Mononuclear cell (primary cell): ENCODE results near the gene MTA2. TPM values are rescaled to one million over a fixed set of nuclear protein-coding genes. Genes with fewer than 3 reads are reported as not detected.
A peak's percentile ranks its signal among the peaks of the same experiment; 100 is the strongest.
"Not testable (repeated sequence)": the region's sequence is repeated elsewhere in the genome, so short reads cannot be mapped to it uniquely, and the experiment has no call there.

Experiments used
- H3K27me3 ChIP-seq: 2 replicates; pipeline ENCODE4 v1.6.0; 2011; ENCODE audit warnings: low read length, control low read depth; ENCODE audit not compliant: insufficient read depth
- H3K4me1 ChIP-seq: 2 replicates; pipeline ENCODE4 v1.5.1; 2011; ENCODE audit warnings: mild to moderate bottlenecking, low read length, control low read depth; ENCODE audit not compliant: insufficient read depth
- H3K4me3 ChIP-seq: 2 replicates; pipeline ENCODE4 v1.5.1; 2011; ENCODE audit warnings: mild to moderate bottlenecking, low read length, moderate library complexity
- H3K9me3 ChIP-seq: 2 replicates; pipeline ENCODE4 v1.5.1; 2011; ENCODE audit warnings: low read depth, mild to moderate bottlenecking, control low read depth, low read length
- total RNA-seq: library from RNA; depleted of rRNA; stranded (reverse); fragments of >200 nt; gene quantifications from one replicate; pipeline ENCODE4 v1.2.3, GENCODE V29; 2012

Gene MTA2
- total RNA-seq: 102 TPM

GRCh38 chr11:62601372-62602140 lies at the start of gene MTA2:
MTA2 (minus strand) TSS chr11:62601865; CDS start chr11:62601450, 415 bp downstream.
- Histone ChIP-seq H3K4me1 (peaks cover 49% of the 10 kb centered on the region), H3K4me3 (peak within 1 kb of the TSS; percentile 93), H3K9me3 (no peaks in the 10 kb centered on the region), H3K27me3 (no peaks in the 10 kb centered on the region)

GRCh38 chr11:62650283-62650682 lies 48.6 kb upstream of the MTA2 start:
- not testable (repeated sequence) for H3K27me3 ChIP-seq, H3K4me3 ChIP-seq, H3K9me3 ChIP-seq
- H3K4me1 ChIP-seq: peaks cover 34% of the 10 kb centered on the region

GRCh38 chr11:62649486-62649885 lies 47.8 kb upstream of the MTA2 start:
- H3K4me3 ChIP-seq: no peak overlapping the region
- H3K4me1 ChIP-seq: peaks cover 42% of the 10 kb centered on the region

GRCh38 chr11:62648967-62649364 lies 47.3 kb upstream of the MTA2 start:
- no peaks in the 10 kb centered on the region for H3K27me3 ChIP-seq
- peaks cover 41% of the 10 kb centered on the region for H3K4me1 ChIP-seq
- H3K4me3 ChIP-seq: no peak overlapping the region
- no peaks in the 10 kb centered on the region for H3K9me3 ChIP-seq

More at GRCh38 chr11:62649486-62649885, 47.8 kb upstream of the MTA2 start:
- no peaks in the 10 kb centered on the region for H3K9me3 ChIP-seq
- H3K27me3 ChIP-seq: no peaks in the 10 kb centered on the region

GRCh38 chr11:62648185-62648966 lies 46.7 kb upstream of the MTA2 start:
- no peaks in the 10 kb centered on the region for H3K27me3 ChIP-seq
- H3K4me1 ChIP-seq: peaks cover 41% of the 10 kb centered on the region
- H3K4me3 ChIP-seq: no peak overlapping the region
- no peaks in the 10 kb centered on the region for H3K9me3 ChIP-seq

GRCh38 chr11:62647609-62648005 lies 45.9 kb upstream of the MTA2 start:
- peaks cover 39% of the 10 kb centered on the region for H3K4me1 ChIP-seq

GRCh38 chr11:62646825-62647608 lies 45.4 kb upstream of the MTA2 start:
- Histone ChIP-seq H3K9me3 (no peaks in the 10 kb centered on the region), H3K4me3 (peak overlapping the region; percentile 97), H3K27me3 (no peaks in the 10 kb centered on the region), H3K4me1 (peaks cover 33% of the 10 kb centered on the region)

More at GRCh38 chr11:62647609-62648005, 45.9 kb upstream of the MTA2 start:
- Histone ChIP-seq H3K4me3 (no peak overlapping the region), H3K27me3 (no peaks in the 10 kb centered on the region), H3K9me3 (no peaks in the 10 kb centered on the region)

- peaks cover 26% of the 10 kb centered on the region for H3K4me1 ChIP-seq
- H3K4me3 ChIP-seq: peak within 1 kb of the TSS; percentile 97
Measured at GRCh38 chr11:62645946-62646824, 44.5 kb upstream of the MTA2 start, which contains the start of gene GANAB. GANAB (minus strand) TSS chr11:62646613; CDS start chr11:62646599, 14 bp downstream.

GRCh38 chr11:62645671-62645945 lies 43.9 kb upstream of the MTA2 start:
- Histone ChIP-seq H3K4me1 (peaks cover 26% of the 10 kb centered on the region), H3K4me3 (peak overlapping the region; percentile 97), H3K27me3 (no peaks in the 10 kb centered on the region), H3K9me3 (no peaks in the 10 kb centered on the region)

More at GRCh38 chr11:62645946-62646824, 44.5 kb upstream of the MTA2 start, which contains the start of gene GANAB:
- Histone ChIP-seq H3K9me3 (no peaks in the 10 kb centered on the region), H3K27me3 (no peaks in the 10 kb centered on the region)

- H3K4me1 ChIP-seq: peaks cover 33% of the 10 kb centered on the region
- no peaks in the 10 kb centered on the region for H3K27me3 ChIP-seq
- no peaks in the 10 kb centered on the region for H3K9me3 ChIP-seq
- H3K4me3 ChIP-seq: no peak overlapping the region
Measured at GRCh38 chr11:62644220-62644619, 42.6 kb upstream of the MTA2 start.

GRCh38 chr11:62632492-62632891 lies 30.8 kb upstream of the MTA2 start:
- H3K27me3 ChIP-seq: no peaks in the 10 kb centered on the region
- H3K9me3 ChIP-seq: no peaks in the 10 kb centered on the region
- H3K4me3 ChIP-seq: no peak overlapping the region
- H3K4me1 ChIP-seq: peaks cover 9% of the 10 kb centered on the region

GRCh38 chr11:62627713-62628112 lies 26.0 kb upstream of the MTA2 start:
- Histone ChIP-seq H3K4me1 (no peaks in the 10 kb centered on the region), H3K4me3 (no peak overlapping the region)

GRCh38 chr11:62622476-62623089 lies 20.9 kb upstream of the MTA2 start:
- peak overlapping the region; percentile 60 for H3K4me3 ChIP-seq
- peaks cover 21% of the 10 kb centered on the region for H3K4me1 ChIP-seq
- H3K27me3 ChIP-seq: no peaks in the 10 kb centered on the region
- H3K9me3 ChIP-seq: no peaks in the 10 kb centered on the region

More at GRCh38 chr11:62627713-62628112, 26.0 kb upstream of the MTA2 start:
- Histone ChIP-seq H3K9me3 (no peaks in the 10 kb centered on the region), H3K27me3 (no peaks in the 10 kb centered on the region)
